NCI-H748 treated with DMSO at 0.1 percent for 48 hours (cell line): Measurements from ENCODE around the gene SUB1.

Experiments used
- DNase-seq: peaks from one replicate; lab custom pipeline; 2025; lab: John Stamatoyannopoulos, UW

Gene SUB1

GRCh38 chr5:32645246-32645645 lies 59.9 kb downstream of the SUB1 start:
- DNase-seq, result no peak

GRCh38 chr5:32646061-32646969 lies 61.0 kb downstream of the SUB1 start:
- DNase-seq, result no peak

- DNase-seq, result no peak
Measured at GRCh38 chr5:32651088-32651487, 65.7 kb downstream of the SUB1 start.

- no peak for DNase-seq
Measured at GRCh38 chr5:32651638-32652037, 66.3 kb downstream of the SUB1 start.
